GM21367 (cell line): ENCODE data around the gene ABCA2.

Source experiments
- ATAC-seq: cut with Tn5 transposase; IDR thresholded peaks from one replicate; pipeline ENCODE4 v1.9.1; 2021; ENCODE audit not compliant: unreplicated experiment

Gene ABCA2

GRCh38 chr9:136982232-136983051, 45.6 kb downstream of the ABCA2 start, which contains the start of gene LCNL1:
Gene LCNL1, plus strand, starts transcription at chr9:136982993. Its CDS starts 594 bp downstream, at chr9:136983587.
- no peak for ATAC-seq

- ATAC-seq: no peak
These were observed 46.3 kb downstream of the ABCA2 start for GRCh38 chr9:136981588-136982231.

DNA sequence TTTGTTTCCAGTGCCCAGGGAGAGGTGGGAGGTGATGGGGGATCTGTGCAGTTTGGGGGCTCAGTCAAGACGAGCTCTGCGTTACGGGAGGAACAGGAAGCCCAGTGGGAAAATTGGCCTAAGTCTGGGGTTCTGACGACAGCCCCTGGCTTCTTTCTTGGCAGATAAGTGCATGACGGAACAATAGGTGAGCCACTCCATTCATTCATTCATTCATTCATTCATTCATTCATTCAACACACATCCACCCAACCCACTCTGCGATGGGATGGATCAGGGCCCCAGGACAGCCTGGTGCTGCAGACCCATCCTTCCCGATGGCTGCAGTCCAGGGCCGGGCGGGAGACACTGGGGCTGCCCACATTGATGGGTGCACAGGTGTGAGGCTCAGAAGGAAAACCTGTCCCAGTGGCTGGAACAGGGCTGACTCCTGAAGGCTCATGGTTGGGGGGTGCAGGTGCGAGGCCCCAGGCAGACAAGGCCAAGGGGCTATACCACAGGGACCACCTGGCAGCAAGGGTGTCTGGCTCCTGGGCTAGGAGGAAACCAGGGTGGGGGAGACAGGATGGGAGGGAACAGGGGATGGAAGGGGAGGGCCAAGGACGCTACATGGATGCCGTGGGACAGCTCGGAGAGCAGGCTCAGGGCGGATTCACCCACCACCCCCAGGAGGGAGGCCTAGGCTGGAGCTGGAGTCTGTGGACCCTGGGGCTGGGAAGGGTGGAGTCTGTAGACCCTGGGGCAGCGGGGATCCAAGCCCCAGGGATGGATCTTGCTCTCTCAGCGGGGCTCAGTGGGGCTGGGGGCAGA, 47.2 kb downstream of the ABCA2 start:
- no peak for ATAC-seq

DNA sequence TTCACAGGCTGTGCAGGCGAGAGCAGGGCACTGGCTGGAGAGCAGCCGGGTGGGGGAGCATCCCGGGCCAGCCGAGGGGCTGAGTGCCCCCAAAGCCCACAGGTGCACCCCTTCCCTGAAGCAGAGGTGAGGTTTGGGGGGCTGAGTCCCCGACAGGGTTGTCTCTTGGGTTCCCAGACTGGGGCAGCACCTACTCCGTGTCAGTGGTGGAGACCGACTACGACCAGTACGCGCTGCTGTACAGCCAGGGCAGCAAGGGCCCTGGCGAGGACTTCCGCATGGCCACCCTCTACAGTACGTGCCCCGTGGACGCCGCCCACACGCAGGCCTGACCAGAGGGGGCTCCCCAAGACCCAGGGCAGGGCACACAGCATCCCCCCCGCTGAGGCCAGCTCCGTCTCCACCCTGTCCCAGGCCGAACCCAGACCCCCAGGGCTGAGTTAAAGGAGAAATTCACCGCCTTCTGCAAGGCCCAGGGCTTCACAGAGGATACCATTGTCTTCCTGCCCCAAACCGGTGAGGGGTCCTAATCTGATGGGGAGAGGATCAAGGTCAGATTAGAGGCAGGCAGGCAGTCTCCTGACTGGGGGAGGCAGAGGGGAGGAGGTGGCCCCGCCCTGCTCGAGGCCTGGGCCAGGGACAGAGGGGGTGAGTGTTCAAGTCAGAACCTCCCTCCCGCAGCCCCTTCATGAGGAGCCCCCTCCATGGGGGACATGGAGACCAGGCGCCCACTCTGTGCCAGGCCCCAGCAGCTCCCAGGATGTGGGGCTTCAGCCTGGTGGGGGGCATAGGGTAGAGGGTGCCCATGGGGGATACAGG, 48.1 kb downstream of the ABCA2 start:
- no peak for ATAC-seq

- no peak for ATAC-seq
These were observed 49.0 kb downstream of the ABCA2 start for GRCh38 chr9:136978865-136979544.

GRCh38 chr9:136978073-136978864, 49.8 kb downstream of the ABCA2 start:
- no peak for ATAC-seq

DNA sequence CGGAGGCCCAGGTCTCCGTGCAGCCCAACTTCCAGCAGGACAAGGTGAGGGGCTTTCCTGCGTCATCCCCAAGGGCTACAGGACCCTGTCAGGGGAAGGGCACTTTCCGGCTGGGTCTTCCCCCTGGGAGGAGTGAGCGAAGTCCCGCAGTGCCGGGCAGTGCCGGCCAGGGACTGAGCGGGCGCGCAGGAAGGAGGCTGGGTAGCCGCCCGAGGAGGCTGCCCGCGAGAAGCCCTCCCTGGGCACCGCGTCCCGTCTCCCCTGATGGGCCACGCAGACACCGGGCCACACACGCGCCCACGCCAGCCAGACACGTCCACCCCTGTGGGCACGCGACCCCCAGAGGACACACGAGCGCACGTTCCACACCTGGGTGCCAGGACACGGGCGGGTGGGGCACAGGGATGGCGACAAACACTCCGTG, 50.4 kb downstream of the ABCA2 start:
- ATAC-seq: no peak

- ATAC-seq: no peak
These were observed 50.8 kb downstream of the ABCA2 start, which contains the start of gene PTGDS for GRCh38 chr9:136977223-136977622. Gene PTGDS, plus strand, starts transcription at chr9:136977504. Its CDS starts 75 bp downstream, at chr9:136977579.

- ATAC-seq: no peak
These were observed 52.4 kb downstream of the ABCA2 start for GRCh38 chr9:136975644-136976043.

DNA sequence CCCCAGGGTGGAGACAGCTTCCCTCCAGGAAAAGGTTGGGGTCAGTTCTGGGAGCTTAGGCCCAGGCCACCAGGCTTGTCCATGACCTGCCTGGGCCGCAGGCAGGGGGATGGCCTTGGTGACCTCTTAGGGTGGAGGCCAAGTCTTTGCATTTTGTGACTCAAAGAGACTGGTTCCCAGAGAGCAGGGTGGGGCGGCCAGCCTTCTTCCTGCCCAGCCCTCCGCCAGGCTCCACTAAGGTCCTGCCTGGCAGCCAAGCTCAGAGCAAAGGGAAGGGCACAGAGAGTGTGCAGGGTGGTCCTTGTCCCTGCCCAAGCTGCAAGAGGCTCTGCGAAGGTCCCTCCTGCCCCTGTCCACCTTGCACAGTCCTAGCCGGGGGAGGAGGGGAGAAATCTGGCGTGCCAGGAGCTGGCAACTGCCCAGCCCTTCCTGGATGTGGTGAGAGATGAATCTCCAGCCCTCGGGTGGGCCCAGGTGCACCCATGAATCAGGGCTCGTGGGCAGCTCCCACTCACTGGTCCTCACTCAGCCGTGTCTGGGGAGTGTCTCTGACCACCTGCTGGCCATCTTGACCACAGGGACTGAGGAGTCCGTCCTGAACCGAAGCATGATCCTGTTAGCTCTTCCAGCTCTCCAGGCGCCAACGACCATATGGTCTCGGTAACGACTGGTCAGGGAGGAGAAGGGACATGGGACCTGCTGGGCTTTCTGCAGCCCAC, 53.1 kb downstream of the ABCA2 start:
- no peak for ATAC-seq

DNA sequence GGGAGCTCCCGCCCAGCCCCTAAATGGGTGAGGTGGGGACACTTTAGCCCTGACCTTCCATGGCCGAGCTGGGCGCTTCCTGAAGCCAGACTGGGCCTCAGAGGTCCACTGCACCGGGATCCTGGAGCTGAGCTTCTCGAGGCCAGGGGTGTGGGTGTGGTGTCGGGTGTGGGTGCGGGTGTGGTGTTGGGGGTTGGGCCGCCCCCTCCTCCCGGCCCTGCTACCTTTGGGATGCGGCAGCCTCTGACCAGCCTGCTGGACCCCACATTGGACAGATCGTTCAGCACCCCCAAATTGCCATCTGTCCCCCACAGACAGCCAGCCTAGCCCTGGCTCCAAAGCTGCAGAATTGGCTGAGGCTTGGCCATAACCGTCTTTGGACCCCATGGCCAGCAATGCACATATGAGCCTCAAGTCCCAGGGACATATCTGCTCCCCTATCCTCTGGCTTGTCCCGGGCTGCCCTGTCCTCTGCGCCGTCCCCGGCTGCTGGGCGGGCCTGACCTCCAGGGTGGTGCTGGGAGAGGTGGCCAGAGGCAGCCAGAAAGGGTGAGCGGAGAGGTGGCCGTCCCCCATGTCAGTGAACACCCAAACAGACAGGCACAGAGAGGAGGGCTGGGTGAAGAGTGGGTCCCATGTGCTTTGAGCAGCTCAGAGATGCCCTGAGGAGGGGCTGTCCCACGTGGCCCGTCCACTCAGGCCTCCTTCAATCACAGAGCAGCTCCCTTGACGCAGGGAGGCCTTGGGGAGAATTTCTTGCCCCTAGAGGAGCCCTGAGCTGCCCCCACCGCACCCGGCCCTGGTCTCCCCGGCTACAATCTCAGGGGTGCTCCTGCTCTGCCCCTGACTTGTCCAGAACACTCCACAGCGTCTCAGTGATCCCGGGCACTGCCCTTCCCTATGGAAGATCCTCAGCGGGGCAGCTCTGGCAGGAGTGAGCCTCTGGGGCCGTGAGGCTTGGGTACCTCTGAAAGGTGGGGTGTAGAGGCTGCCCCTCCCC, 54.1 kb downstream of the ABCA2 start:
- ATAC-seq: no peak

DNA sequence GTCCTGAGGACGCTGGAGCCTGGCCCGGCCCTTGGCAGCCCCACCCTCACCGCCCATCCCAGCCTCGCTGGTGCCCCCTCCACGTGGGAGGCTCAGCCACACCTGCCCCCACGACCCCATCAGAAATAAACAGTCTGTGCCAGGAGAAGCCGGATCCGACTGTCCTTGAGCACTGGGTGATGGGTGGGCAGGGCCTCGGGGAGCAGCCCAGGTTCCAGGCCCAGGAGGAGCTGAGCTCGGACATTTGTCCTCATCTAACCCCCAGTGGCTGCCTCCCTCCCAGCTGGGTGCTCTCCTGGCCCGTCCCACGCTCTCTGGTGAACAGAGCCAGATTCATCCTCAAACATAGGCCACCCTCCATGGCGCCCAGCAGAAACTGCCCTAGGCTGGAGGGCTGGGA, 55.3 kb downstream of the ABCA2 start:
- no peak for ATAC-seq

DNA sequence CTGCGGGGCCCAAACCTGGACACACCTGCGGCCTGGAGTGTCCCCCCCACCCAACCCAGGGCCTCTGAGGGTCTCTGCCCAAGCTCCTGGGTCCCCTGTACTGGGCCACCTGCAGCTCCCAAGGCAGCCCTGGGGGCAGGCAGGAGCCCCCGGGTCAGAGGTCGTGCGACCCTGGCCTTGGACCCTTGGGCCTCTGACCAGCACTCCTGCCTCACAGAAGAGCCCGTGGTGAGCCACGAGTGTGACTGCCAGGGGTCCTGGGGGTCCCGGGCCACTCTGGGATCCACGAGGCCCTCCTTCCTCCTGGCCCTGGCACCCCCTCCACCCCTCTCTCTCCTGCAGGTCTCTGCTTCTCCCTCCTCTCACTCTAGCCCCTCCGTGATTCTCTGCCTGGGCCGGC, 55.7 kb downstream of the ABCA2 start:
- no peak for ATAC-seq

- ATAC-seq: no peak
These were observed 56.3 kb downstream of the ABCA2 start for GRCh38 chr9:136971746-136972145.

DNA sequence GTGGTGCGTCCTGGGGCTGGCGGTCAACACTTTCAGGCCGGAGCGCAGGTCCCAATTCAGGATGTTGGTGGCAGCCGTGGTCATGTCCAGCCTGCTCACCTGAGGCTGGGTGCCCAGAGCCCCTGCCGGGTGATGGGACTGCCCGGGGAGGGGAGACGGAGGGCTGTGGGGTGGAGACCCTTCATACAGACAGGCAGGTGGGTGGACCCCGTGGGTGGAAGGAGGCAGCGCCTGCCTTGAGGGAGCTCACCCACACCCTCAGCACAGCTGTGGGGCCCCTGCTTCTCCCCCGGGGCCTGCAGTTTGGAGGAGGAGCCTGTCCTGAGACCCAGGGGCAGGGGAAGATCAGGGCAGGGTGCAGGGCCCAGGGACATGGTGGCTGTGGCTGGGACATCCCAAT, 57.7 kb downstream of the ABCA2 start:
- ATAC-seq: no peak

- no peak for ATAC-seq
These were observed 58.3 kb downstream of the ABCA2 start for GRCh38 chr9:136969774-136970173.

- no peak for ATAC-seq
These were observed 58.9 kb downstream of the ABCA2 start for GRCh38 chr9:136969150-136969549.
